Mesenteric fat pad (tissue), 1 donor: ENCODE measurements around the gene KDM4B. TPM values are rescaled to one million over a fixed set of nuclear protein-coding genes. Genes with fewer than 3 reads are reported as not detected.

ENCODE experiments used
- DNase-seq: peaks from one replicate; pipeline ENCODE4 v3.0.0-alpha.2; 2020; ENCODE audit warnings: low spot score
- total RNA-seq: library from RNA; stranded (reverse); fragmentation: NEBNext Ultra II Directional; extraction: Animal tissue kit (Norgen Biotek cat#: 25700); gene quantifications from one replicate; pipeline ENCODE4 v1.2.1, GENCODE V29; 2021
- donor health status: DM: yes; HTN: yes; CAD: no.

KDM4B gene
- total RNA-seq, 1 donor from 2014 or later: 46.1 TPM

GRCh38 chr19:5103812-5104410, 135.0 kb downstream of the KDM4B start:
- no peak for DNase-seq

- DNase-seq: no peak
Measured at GRCh38 chr19:5104871-5105351, 136.0 kb downstream of the KDM4B start.

GRCh38 chr19:5106191-5106726, 137.3 kb downstream of the KDM4B start:
- DNase-seq: no peak

GRCh38 chr19:5106971-5107370, 138.1 kb downstream of the KDM4B start:
- DNase-seq: no peak

GRCh38 chr19:5107432-5108122, 138.7 kb downstream of the KDM4B start:
- DNase-seq: no peak

GRCh38 chr19:5108123-5108596, 139.2 kb downstream of the KDM4B start:
- no peak for DNase-seq

GRCh38 chr19:5108866-5109265, 140.0 kb downstream of the KDM4B start:
- DNase-seq: no peak

- no peak for DNase-seq
Measured at GRCh38 chr19:5109560-5109959, 140.6 kb downstream of the KDM4B start.

- no peak for DNase-seq
Measured at GRCh38 chr19:5110546-5110945, 141.6 kb downstream of the KDM4B start.

- DNase-seq: no peak
Measured at GRCh38 chr19:5111051-5111450, 142.1 kb downstream of the KDM4B start.

- DNase-seq: no peak
Measured at GRCh38 chr19:5112175-5112574, 143.3 kb downstream of the KDM4B start.

GRCh38 chr19:5112681-5113575, 144.0 kb downstream of the KDM4B start:
- no peak for DNase-seq

- DNase-seq: no peak
Measured at GRCh38 chr19:5113633-5114586, 145.0 kb downstream of the KDM4B start.

- no peak for DNase-seq
Measured at GRCh38 chr19:5114727-5115126, 145.8 kb downstream of the KDM4B start.

GRCh38 chr19:5115351-5115750, 146.4 kb downstream of the KDM4B start:
- no peak for DNase-seq

- no peak for DNase-seq
Measured at GRCh38 chr19:5115771-5116202, 146.9 kb downstream of the KDM4B start.

- no peak for DNase-seq
Measured at GRCh38 chr19:5116292-5116691, 147.4 kb downstream of the KDM4B start.

GRCh38 chr19:5117421-5117820, 148.5 kb downstream of the KDM4B start:
- no peak for DNase-seq

GRCh38 chr19:5118026-5118425, 149.1 kb downstream of the KDM4B start:
- DNase-seq: no peak

- DNase-seq: no peak
Measured at GRCh38 chr19:5119297-5119998, 150.5 kb downstream of the KDM4B start.
